GM12892 (cell line): ENCODE measurements around the gene ZNF408.
"Not testable (repeated sequence)": the region's sequence is repeated elsewhere in the genome, so short reads cannot be mapped to it uniquely, and the experiment has no call there.

Experiments
- POLR2A ChIP-seq: IDR thresholded peaks from 2 replicates; pipeline ENCODE4 v1.6.1; 2011; ENCODE audit warnings: low read depth, low read length, control low read depth
- POLR2AphosphoS5 ChIP-seq: IDR thresholded peaks from 2 replicates; pipeline ENCODE4 v1.6.1; 2011; ENCODE audit warnings: low read depth, low read length, control low read depth

GRCh38 chr11:46709351-46709750, 8.5 kb downstream of the ZNF408 start:
- not testable (repeated sequence) for TF ChIP-seq POLR2AphosphoS5, POLR2A
